OCI-LY7 (cell line): ENCODE data around the gene IRGC. TPM values are rescaled to one million over a fixed set of nuclear protein-coding genes. Genes with fewer than 3 reads are reported as not detected.

Experiments used
- BruUV-seq: library from RNA; stranded (reverse); fragments of 400-500 nt; replicated peaks from 2 replicates; lab custom pipeline; 2021; lab: Mats Ljungman, UMichigan
- CTCF ChIA-PET: fragments of 300-600 bp; sonication (Branson Sonifier 250); formaldehyde crosslinking; loops from one replicate; lab custom pipeline; 2022; ENCODE audit warnings: antibody characterized with exemption; ENCODE audit not compliant: unreplicated experiment; lab: Charles Lee
- POLR2A ChIA-PET: fragments of 300-600 bp; sonication (Branson Sonifier 250); formaldehyde crosslinking; loops from one replicate; lab custom pipeline; 2022; ENCODE audit warnings: antibody characterized with exemption; lab: Charles Lee
- DNase-seq: peaks from one replicate; pipeline ENCODE4 v3.0.0-alpha.2; 2015; ENCODE audit warnings: low spot score
- H2AFZ ChIP-seq: fragments of 200-600 bp; sonication (generic), shearing (Covaris generic); 2 replicates; pipeline ENCODE4 v1.6.1; 2014; ENCODE audit warnings: mild to moderate bottlenecking, antibody characterized with exemption, low read length, moderate library complexity
- H3K27ac ChIP-seq: fragments of 200-600 bp; sonication (generic); 2 replicates; pipeline ENCODE4 v1.5.1; 2014; ENCODE audit warnings: mixed run types, low read depth, mild to moderate bottlenecking, moderate library complexity, low read length, inconsistent platforms; ENCODE audit not compliant: poor library complexity, severe bottlenecking
- H3K36me3 ChIP-seq: fragments of 200-600 bp; sonication (generic); 2 replicates; pipeline ENCODE4 v1.6.1; 2014; ENCODE audit warnings: mild to moderate bottlenecking, antibody characterized with exemption, low read length, moderate library complexity, mixed read lengths; ENCODE audit not compliant: insufficient read depth
- H3K4me1 ChIP-seq: fragments of 200-600 bp; sonication (generic); 2 replicates; pipeline ENCODE4 v1.5.1; 2014; ENCODE audit warnings: mild to moderate bottlenecking, low read length; ENCODE audit not compliant: insufficient read depth, poor library complexity, severe bottlenecking
- H3K4me2 ChIP-seq: fragments of 200-600 bp; sonication (generic); 2 replicates; pipeline ENCODE4 v1.6.1; 2014; ENCODE audit warnings: mild to moderate bottlenecking, low read length
- H3K4me3 ChIP-seq: fragments of 200-600 bp; sonication (generic); 2 replicates; pipeline ENCODE4 v1.5.1; 2014; ENCODE audit warnings: mild to moderate bottlenecking, low read depth, low read length; ENCODE audit not compliant: poor library complexity, severe bottlenecking
- H3K79me2 ChIP-seq: fragments of 200-600 bp; sonication (generic); 2 replicates; pipeline ENCODE4 v1.6.1; 2016; ENCODE audit warnings: low read depth, mild to moderate bottlenecking, low read length, moderate library complexity, mixed read lengths; ENCODE audit not compliant: insufficient read depth
- H3K9me2 ChIP-seq: fragments of 200-600 bp; sonication (generic); 2 replicates; pipeline ENCODE4 v1.6.1; 2016; ENCODE audit warnings: mild to moderate bottlenecking, low read length, mixed read lengths; ENCODE audit not compliant: insufficient read depth
- H3K9me3 ChIP-seq: fragments of 200-600 bp; sonication (generic); 2 replicates; pipeline ENCODE4 v1.6.1; 2014; ENCODE audit warnings: mild to moderate bottlenecking, mixed run types, low read length, mixed read lengths
- H4K20me1 ChIP-seq: fragments of 200-600 bp; sonication (generic); 2 replicates; pipeline ENCODE4 v1.6.1; 2014; ENCODE audit warnings: mild to moderate bottlenecking, antibody characterized with exemption, low read length, moderate library complexity, mixed read lengths; ENCODE audit not compliant: insufficient read depth
- EZH2phosphoT487 ChIP-seq: fragments of 200-600 bp; sonication (generic); IDR thresholded peaks from 2 replicates; pipeline ENCODE4 v1.6.1; 2018; ENCODE audit warnings: low read depth, borderline replicate concordance, mild to moderate bottlenecking, mixed run types, antibody characterized with exemption, low read length, moderate library complexity, mixed read lengths
- intact Hi-C: fragments of 100-400 bp; cut with micrococcal nuclease; formaldehyde crosslinking; loops from one replicate; pipeline ENCODE4 v1.10.0; 2022; ENCODE audit not compliant: unreplicated experiment
- total RNA-seq, 2 experiments: library from RNA; depleted of rRNA in 1 of 2; stranded (reverse); fragments of >200 nt in 1 of 2; shearing (Covaris generic) in 1 of 2; gene quantifications; 2 replicates each; pipeline ENCODE4 v1.2.3, GENCODE V29; 2014 to 2022
- TF ChIP-seq, protein P1 (sequence below): fragments of 200-600 bp; sonication (generic); conservative IDR thresholded peaks from 2 replicates; pipeline ENCODE4 v1.5.1; 2014; ENCODE audit warnings: mild to moderate bottlenecking, antibody characterized with exemption, low read length, moderate library complexity, mixed read lengths

IRGC gene
- total RNA-seq, 2 experiments from 2014 or later = not detected

DNA sequence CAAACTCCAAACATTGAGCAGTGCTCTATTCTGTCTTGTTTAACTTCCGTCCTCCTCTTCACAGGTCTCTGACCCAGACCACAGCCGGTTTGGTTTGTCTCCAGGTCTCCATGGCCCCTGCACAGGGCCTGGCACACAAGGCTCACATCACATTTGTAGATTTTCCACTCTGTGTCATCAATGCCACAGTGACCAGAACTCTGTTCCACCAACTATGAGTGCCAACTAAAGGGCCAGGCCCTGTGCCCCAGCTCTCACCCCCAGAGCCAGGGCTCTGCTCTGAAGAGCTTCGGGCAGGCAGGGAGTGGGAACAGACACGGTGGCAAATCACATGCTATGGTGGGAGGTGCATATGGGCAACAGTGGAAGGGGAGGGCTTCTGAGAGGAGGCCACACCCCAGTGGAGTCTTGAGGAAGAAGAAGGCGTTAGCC, 22.9 kb downstream of the IRGC start:
- Histone ChIP-seq H2AFZ (no peak overlapping the region), H3K4me3 (no peak overlapping the region), H4K20me1 (no peaks in the 10 kb centered on the region), H3K79me2 (no peaks in the 10 kb centered on the region), H3K9me3 (no peaks in the 10 kb centered on the region), H3K27ac (no peak overlapping the region), H3K9me2 (no peaks in the 10 kb centered on the region), H3K4me1 (no peaks in the 10 kb centered on the region), H3K4me2 (no peak overlapping the region), H3K36me3 (peaks cover 96% of the 10 kb centered on the region)
- CTCF ChIA-PET = interaction anchor here (0.5 kb wide), 1 partner anchor 46 kb away, joined by 5 read pairs; no protein-coding TSS in a partner anchor
- POLR2A ChIA-PET = no interaction called here
- no peak for TF ChIP-seq EZH2phosphoT487
- TF ChIP-seq, protein P1, sequence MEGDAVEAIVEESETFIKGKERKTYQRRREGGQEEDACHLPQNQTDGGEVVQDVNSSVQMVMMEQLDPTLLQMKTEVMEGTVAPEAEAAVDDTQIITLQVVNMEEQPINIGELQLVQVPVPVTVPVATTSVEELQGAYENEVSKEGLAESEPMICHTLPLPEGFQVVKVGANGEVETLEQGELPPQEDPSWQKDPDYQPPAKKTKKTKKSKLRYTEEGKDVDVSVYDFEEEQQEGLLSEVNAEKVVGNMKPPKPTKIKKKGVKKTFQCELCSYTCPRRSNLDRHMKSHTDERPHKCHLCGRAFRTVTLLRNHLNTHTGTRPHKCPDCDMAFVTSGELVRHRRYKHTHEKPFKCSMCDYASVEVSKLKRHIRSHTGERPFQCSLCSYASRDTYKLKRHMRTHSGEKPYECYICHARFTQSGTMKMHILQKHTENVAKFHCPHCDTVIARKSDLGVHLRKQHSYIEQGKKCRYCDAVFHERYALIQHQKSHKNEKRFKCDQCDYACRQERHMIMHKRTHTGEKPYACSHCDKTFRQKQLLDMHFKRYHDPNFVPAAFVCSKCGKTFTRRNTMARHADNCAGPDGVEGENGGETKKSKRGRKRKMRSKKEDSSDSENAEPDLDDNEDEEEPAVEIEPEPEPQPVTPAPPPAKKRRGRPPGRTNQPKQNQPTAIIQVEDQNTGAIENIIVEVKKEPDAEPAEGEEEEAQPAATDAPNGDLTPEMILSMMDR = no peak
- no TSS peak for BruUV-seq
- no peak for DNase-seq
- intact Hi-C loops = no loop called here

DNA sequence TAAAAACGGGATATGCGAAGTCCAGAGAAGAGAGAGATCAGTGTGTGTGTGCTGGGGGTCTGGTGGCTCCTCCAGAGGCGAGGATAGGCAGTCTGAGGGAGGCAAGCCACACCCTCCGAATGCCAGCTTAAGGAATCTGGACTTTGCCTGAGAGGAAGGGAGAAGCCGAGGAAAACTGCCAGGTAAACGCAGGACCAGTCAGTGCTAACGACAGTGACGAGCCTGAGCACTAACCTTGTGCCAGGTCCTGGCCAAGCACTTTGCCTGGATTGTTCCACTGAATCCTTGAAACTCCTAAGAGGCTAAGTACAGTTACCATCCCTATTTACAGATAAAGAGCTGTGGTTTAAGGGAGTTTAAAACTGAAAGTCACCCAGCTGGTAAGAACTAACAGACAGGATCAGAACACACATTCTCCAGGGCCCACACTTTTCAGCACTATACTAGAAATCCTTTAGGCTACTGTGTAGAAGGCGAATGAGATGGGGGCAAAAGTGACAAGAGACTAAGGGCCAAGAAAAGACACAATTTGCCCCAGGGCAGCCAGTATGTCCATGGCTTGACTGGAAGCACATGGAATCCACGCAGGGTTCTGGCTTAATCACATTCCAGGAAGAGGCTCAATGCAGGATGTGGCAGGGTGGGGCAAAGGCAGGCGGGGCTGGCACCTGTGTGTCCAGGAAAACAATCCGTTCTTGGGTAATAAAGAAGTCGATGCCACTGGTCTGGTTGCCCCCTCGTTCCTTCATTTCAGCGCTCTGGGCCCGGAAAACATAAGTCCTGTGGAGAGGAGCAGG, 23.8 kb downstream of the IRGC start:
- Histone ChIP-seq H3K79me2 (no peaks in the 10 kb centered on the region), H3K4me3 (no peak overlapping the region), H3K9me2 (no peaks in the 10 kb centered on the region), H3K4me1 (peaks cover 1% of the 10 kb centered on the region), H2AFZ (no peak overlapping the region), H3K36me3 (peaks cover 96% of the 10 kb centered on the region), H4K20me1 (no peaks in the 10 kb centered on the region), H3K27ac (no peak overlapping the region), H3K4me2 (no peak overlapping the region), H3K9me3 (no peaks in the 10 kb centered on the region)
- CTCF ChIA-PET = interaction anchor here (0.5 kb wide), 1 partner anchor 1367 kb away, joined by 4 read pairs; no protein-coding TSS in a partner anchor
- TF ChIP-seq, protein P1 = no peak
- TF ChIP-seq EZH2phosphoT487 = no peak
- no peak for DNase-seq
- POLR2A ChIA-PET = interaction anchor here (0.6 kb wide), 1 partner anchor 211 kb away, joined by 5 read pairs; no protein-coding TSS in a partner anchor
- no TSS peak for BruUV-seq
- intact Hi-C loops = no loop called here
